ENCODE measurements around the gene TCP1.
"Not testable (repeated sequence)": the region's sequence is repeated elsewhere in the genome, so short reads cannot be mapped to it uniquely, and the experiment has no call there.

The TCP1 gene

DNA sequence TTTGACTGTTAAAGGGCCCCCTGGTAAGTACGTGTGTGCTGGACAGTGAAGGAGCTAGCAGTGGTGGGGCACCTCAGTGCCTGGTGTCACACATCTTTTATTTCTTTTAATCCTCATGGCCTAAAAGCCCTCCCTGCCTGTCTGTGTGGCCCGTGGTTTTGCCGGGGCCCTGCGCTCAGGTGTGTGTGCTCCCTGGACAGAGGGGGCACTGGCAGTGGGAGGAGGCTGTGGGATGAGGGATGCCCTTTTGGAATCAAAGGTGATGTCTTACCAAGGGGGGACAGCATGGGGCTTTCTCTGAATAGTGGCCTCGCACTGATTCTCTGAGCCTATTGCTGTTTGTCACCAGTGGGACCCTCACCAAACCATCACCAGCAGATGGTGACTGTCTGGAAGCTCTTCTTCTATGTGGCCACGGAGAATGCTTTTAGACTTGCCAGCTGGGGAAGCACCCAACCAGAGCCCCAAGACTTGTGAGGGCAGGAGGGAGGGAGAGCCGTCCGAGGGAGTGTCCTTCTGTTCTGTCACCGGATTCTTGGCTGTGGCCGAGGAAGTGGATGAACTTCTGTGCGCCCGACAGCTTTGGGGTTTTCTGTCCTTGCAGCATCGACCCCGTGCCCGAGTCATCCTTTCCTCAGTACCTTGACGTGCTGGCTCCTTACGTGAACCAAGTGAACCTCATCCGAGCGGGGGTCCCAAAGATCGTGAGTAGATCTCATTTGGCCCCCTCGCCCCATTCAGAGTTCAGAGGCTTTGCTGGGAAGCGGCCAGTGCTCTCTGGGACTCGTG, 28.7 kb upstream of the TCP1 start:
- in situ Hi-C loops (cut with HindIII; ENCODE audit: low sequenced_read_pairs), result no loop called here

- in situ Hi-C loops (cut with HindIII; ENCODE audit: low sequenced_read_pairs), result not testable (repeated sequence)
These were observed 27.4 kb upstream of the TCP1 start for GRCh38 chr6:159816775-159817174.

DNA sequence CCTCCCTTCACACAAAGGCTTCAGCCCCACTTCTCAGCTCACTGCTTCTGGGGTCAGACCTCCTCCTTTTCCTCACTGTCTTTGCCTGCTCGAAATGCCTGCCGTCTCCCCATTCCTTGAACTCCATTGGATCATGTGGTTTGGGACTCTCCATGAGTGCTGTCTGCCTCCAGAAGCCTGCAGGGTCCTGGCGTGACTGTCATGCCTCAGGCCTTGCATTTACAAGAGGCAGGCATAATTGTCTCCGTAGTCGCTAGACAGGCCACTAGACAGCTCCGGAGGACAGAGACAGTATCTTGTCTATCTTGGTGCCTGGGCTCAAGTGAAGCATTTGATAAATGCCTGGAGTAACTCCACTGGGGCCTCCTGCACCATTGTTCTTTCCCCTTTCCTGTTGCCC, 26.0 kb upstream of the TCP1 start:
- in situ Hi-C loops (cut with HindIII; ENCODE audit: low sequenced_read_pairs), result no loop called here

- in situ Hi-C loops (cut with HindIII; ENCODE audit: low sequenced_read_pairs), result no loop called here
These were observed 24.4 kb upstream of the TCP1 start for GRCh38 chr6:159813781-159814180.

- in situ Hi-C loops (cut with HindIII; ENCODE audit: low sequenced_read_pairs), result no loop called here
These were observed 19.7 kb upstream of the TCP1 start for GRCh38 chr6:159809149-159809548.

GRCh38 chr6:159808647-159809046, 19.2 kb upstream of the TCP1 start:
- in situ Hi-C loops (cut with HindIII; ENCODE audit: low sequenced_read_pairs), result no loop called here

- in situ Hi-C loops (cut with HindIII; ENCODE audit: low sequenced_read_pairs), result no loop called here
These were observed 17.9 kb upstream of the TCP1 start for GRCh38 chr6:159807150-159807858.

- in situ Hi-C loops (cut with HindIII; ENCODE audit: low sequenced_read_pairs), result no loop called here
These were observed 16.6 kb upstream of the TCP1 start for GRCh38 chr6:159806021-159806458.

GRCh38 chr6:159805440-159806020, 16.1 kb upstream of the TCP1 start:
- in situ Hi-C loops (cut with HindIII; ENCODE audit: low sequenced_read_pairs), result no loop called here

- in situ Hi-C loops (cut with HindIII; ENCODE audit: low sequenced_read_pairs), result no loop called here
These were observed 15.1 kb upstream of the TCP1 start for GRCh38 chr6:159804504-159804903.

DNA sequence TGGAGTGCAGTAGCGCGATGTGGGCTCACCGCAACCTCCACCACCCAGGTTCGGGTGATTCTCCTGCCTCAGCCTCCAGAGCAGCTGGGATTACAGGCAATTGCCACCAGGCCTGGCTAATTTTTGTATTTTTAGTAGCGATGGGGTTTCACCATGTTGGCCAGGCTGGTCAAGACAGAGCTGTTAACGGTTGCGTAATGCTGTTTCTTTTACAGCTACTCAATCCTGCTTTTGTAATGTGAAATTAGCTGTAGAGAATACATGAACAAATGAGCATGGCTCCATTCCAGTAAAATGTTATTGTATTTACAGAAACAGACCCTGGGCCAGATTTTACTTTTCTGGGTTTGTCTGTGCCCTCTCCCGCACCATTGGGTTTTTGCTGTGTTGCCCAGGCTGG, 12.5 kb upstream of the TCP1 start:
- in situ Hi-C loops (cut with HindIII; ENCODE audit: low sequenced_read_pairs), result no loop called here

DNA sequence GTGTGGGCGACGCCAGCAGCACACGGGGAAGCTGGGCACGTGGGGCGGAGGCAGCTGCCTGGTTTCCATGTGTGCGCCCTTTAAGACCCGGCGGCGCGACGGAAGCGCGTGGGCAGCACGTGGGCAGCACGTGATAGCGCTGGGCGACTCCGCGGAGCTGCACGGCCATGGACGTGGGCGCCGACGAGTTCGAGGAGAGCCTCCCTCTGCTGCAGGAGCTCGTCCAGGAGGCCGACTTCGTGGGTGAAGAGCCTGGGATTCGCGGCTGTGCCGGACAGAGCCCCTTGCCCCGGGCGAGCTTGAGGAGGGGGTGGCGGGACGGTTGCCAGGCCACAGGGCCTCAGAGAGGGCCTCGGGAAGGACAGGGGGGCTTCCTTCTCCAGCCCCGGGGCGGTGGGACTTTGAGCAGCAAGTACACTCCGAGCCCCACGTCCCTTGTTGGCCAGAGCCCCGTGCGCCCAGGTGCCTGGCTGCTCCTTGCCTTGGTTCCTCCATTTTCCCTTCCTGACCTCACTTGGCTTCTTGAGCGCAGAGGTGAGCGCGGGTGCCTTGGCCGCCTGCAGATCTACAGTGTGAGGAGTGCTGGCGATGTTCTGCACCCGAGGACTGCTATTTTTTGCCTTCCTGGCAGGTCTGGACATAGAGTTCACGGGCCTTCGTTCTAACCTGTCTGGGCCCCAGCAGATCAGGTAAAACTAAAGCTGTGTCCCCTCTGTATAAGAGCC, 10.9 kb upstream of the TCP1 start, which contains the start of gene PNLDC1:
TSS of gene PNLDC1 (plus strand) at position 136 of the 725 bp plus-strand sequence. CDS start at position 168, 32 bp downstream.
- in situ Hi-C loops (cut with HindIII; ENCODE audit: low sequenced_read_pairs), result no loop called here

- in situ Hi-C loops (cut with HindIII; ENCODE audit: low sequenced_read_pairs), result no loop called here
These were observed 8.2 kb upstream of the TCP1 start for GRCh38 chr6:159797554-159797953.

DNA sequence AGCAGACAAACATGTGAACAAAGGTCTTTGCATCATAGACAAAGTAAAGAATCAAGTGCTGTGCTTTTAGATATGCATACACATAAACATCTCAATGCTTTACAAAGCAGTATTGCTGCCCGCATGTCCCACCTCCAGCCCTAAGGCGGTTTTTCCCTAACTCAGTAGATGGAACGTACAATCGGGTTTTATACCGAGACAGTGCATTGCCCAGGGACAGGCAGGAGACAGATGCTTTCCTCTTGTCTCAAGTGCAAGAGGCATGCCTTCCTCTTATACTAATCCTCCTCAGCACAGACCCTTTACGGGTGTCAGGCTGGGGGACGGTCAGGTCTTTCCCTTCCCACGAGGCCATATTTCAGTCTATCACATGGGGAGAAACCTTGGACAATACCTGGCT, 5.6 kb upstream of the TCP1 start:
- in situ Hi-C loops (cut with HindIII; ENCODE audit: low sequenced_read_pairs), result not testable (repeated sequence)

DNA sequence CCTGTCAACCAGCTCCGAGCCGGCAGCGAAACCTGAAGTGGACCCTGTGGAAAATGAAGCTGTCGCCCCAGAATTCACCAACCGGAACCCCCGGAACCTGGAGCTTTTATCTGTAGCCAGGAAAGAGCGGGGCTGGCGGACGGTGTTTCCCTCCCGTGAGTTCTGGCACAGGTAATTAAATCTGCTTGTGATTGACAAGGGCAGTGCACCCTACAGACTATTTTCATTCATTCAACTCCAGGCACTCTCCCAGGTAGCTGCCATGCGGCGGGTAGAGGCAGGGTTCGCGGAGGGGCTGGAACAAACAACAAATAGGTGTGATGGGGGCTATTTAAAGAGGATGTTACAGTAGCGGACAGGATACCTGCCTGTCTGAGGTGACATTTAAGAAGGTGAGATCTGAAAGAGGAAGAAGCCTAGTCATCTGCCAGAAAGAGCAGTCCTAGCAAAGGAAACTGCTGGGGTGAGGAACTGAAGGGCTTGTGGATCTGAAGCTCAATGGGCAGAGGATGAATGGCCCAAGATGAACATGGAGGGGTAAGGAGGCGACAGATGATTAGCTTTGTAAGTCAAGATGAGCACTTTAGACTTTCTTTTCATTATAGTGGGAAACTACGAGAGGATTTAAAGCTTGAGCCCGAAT, 1.7 kb upstream of the TCP1 start:
- in situ Hi-C loops (cut with HindIII; ENCODE audit: low sequenced_read_pairs), result no loop called here

DNA sequence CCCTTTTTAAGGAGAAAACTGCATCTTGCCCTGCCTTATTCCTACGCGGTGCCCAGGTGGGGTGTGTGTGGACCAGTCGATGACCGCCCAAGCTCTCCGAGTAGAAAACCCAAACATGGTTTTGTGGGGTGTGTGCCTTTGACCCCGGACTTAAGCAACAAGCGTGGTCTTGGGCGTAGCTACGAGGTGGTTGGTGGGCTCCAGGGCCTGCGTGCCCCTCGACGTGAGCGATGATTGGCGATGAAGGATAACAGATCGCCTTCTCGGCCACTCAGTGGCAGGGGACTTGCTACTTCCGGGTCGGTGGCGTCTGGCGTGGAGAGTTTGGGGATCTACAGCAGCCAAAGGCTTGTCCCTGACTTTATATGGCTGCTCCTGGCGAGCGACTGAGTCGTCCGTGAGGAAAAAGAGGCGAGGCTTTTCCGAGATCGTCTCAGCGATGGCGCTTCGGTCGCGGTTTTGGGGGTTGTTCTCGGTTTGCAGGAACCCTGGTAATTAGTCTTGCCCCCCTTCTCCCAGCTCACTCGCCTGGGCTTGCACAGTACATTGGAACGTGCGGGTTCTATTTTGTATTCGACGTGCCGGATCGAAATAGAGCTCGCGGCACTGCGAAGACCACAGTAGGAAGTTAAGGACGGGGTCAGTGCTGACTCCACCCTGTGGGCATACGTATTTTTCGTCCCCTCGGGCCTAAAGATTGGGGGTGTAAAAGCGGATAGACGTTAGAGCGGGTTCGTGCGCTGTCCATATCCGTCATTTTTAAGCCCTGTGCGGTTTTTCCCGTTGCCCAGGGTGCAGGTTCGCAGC, 950 bp upstream of the TCP1 start, which contains the start of gene MRPL18:
TSS of gene MRPL18 (plus strand) at position 319 of the 807 bp plus-strand sequence. CDS start at position 440, 121 bp downstream.
- in situ Hi-C loops (cut with HindIII; ENCODE audit: low sequenced_read_pairs), result no loop called here

- in situ Hi-C loops (cut with HindIII; ENCODE audit: low sequenced_read_pairs), result no loop called here
These were observed 537 bp downstream of the TCP1 start for GRCh38 chr6:159788753-159789376.

DNA sequence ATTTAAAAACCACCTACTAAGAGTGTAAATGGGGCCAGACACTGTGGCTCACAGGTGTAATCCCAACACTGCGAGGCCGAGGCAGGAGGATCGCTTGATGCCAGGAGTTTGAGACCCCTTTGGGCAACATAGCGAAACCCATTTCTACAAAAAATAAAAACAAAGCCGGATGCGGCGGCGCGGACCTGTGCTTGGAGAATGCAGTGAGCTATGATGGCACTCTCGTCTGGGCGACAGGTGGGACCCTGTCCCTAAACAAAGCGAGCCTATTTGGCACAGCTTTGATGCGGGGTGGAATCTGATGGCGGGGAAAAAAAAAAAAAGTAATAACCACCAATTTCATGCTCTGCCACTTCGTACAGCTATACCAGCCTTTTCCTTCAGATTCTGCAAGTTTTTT, 1.1 kb downstream of the TCP1 start:
- in situ Hi-C loops (cut with HindIII; ENCODE audit: low sequenced_read_pairs), result no loop called here

GRCh38 chr6:159778542-159779103, 10.8 kb downstream of the TCP1 start:
- in situ Hi-C loops (cut with HindIII; ENCODE audit: low sequenced_read_pairs), result no loop called here
